ENCODE results near the gene NOTCH2.
"Not testable (repeated sequence)": the region's sequence is repeated elsewhere in the genome, so short reads cannot be mapped to it uniquely, and the experiment has no call there.

DNA sequence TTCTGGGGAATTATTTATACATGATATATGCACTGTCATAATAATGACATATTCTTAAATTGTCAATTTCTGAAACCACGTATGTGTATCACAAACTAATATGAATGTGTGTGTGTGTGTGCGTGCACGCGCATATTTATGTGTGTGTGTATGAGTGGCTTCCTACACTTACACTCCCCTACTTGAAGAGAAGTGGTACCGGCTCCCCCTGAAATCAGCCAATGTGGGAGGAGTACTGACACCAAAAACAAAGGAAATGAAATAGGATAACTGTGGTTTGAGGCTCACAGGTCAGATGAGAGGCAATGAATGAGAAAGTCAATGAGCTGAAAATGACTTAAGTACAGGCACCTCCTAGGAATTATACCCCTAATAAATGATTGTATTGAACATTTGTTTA is 42.8 kb upstream of the NOTCH2 start:
- TF ChIP-seq, protein P1, sequence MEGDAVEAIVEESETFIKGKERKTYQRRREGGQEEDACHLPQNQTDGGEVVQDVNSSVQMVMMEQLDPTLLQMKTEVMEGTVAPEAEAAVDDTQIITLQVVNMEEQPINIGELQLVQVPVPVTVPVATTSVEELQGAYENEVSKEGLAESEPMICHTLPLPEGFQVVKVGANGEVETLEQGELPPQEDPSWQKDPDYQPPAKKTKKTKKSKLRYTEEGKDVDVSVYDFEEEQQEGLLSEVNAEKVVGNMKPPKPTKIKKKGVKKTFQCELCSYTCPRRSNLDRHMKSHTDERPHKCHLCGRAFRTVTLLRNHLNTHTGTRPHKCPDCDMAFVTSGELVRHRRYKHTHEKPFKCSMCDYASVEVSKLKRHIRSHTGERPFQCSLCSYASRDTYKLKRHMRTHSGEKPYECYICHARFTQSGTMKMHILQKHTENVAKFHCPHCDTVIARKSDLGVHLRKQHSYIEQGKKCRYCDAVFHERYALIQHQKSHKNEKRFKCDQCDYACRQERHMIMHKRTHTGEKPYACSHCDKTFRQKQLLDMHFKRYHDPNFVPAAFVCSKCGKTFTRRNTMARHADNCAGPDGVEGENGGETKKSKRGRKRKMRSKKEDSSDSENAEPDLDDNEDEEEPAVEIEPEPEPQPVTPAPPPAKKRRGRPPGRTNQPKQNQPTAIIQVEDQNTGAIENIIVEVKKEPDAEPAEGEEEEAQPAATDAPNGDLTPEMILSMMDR (IDR thresholded peaks at IDR 0.05), result not testable (repeated sequence)
- TF ChIP-seq POLR2A (IDR thresholded peaks at IDR 0.05), result not testable (repeated sequence)
